Ecto neural progenitor cell (in vitro differentiated cells): ENCODE results near the gene MSH6.
"Not testable (repeated sequence)": the region's sequence is repeated elsewhere in the genome, so short reads cannot be mapped to it uniquely, and the experiment has no call there.

ENCODE experiments used
- DNase-seq: peaks from one replicate; pipeline ENCODE4 v3.0.0-alpha.2; 2018; ENCODE audit warnings: low spot score

The MSH6 gene

GRCh38 chr2:47843407-47843806 lies 60.5 kb downstream of the MSH6 start:
- DNase-seq: no peak

- DNase-seq: no peak
Observed at GRCh38 chr2:47844162-47844561, 61.2 kb downstream of the MSH6 start.

- no peak for DNase-seq
Observed at GRCh38 chr2:47849368-47849767, 66.4 kb downstream of the MSH6 start.

GRCh38 chr2:47850198-47850597 lies 67.3 kb downstream of the MSH6 start:
- DNase-seq: no peak

- not testable (repeated sequence) for DNase-seq
Observed at GRCh38 chr2:47853067-47853777, 70.3 kb downstream of the MSH6 start.
